ENCODE measurements around the gene SEC22C. TPM values are rescaled to one million over a fixed set of nuclear protein-coding genes. Genes with fewer than 3 reads are reported as not detected.

SEC22C gene
- total RNA-seq, 1 donor from 2014 or later: 17.4 TPM

Other genes starting within 250 kb of the SEC22C start
- gene LYZL4, start 171.4 kb downstream of the SEC22C start, total RNA-seq: not detected
- 3.9 TPM for gene VIPR1, start 79.3 kb downstream of the SEC22C start, total RNA-seq
- gene SS18L2, start 8.9 kb upstream of the SEC22C start, total RNA-seq: 20.2 TPM
- 25.4 TPM for gene NKTR, start 18.7 kb upstream of the SEC22C start, total RNA-seq
- 3.7 TPM for gene ZBTB47, start 71.7 kb upstream of the SEC22C start, total RNA-seq
- not detected for gene KLHL40, start 103.6 kb upstream of the SEC22C start, total RNA-seq
- not detected for gene HHATL, start 120.8 kb upstream of the SEC22C start, total RNA-seq
- gene CCDC13, start 191.3 kb upstream of the SEC22C start, total RNA-seq: not detected
- gene HIGD1A, start 222.5 kb upstream of the SEC22C start, total RNA-seq: 114 TPM
- 1.1 TPM for gene ACKR2, start 227.5 kb upstream of the SEC22C start, total RNA-seq